IMR-90 (cell line): ENCODE results near the gene DNAH9.

Experiments used
- MAFK ChIP-seq: IDR thresholded peaks from 2 replicates; pipeline ENCODE4 v1.6.1; 2012; ENCODE audit warnings: low read depth, low read length, improper control_type of control experiment
- RAD21 ChIP-seq: IDR thresholded peaks from 2 replicates; pipeline ENCODE4 v1.6.1; 2012; ENCODE audit warnings: low read length, improper control_type of control experiment
- RFX5 ChIP-seq: IDR thresholded peaks from 2 replicates; pipeline ENCODE4 v1.8.0; 2012; ENCODE audit warnings: low read depth, mild to moderate bottlenecking, low read length, moderate library complexity
- TF ChIP-seq, protein P1 (sequence below): fragments of 150-350 bp; IDR thresholded peaks from 2 replicates; pipeline ENCODE4 v1.6.1; 2017; ENCODE audit warnings: mild to moderate bottlenecking, antibody characterized with exemption, low read length, low read depth
- TF ChIP-seq, protein P2 (sequence below): conservative IDR thresholded peaks from 2 replicates; pipeline ENCODE4 v1.5.1; 2012; ENCODE audit warnings: mild to moderate bottlenecking, low read depth, low read length, improper control_type of control experiment

DNA sequence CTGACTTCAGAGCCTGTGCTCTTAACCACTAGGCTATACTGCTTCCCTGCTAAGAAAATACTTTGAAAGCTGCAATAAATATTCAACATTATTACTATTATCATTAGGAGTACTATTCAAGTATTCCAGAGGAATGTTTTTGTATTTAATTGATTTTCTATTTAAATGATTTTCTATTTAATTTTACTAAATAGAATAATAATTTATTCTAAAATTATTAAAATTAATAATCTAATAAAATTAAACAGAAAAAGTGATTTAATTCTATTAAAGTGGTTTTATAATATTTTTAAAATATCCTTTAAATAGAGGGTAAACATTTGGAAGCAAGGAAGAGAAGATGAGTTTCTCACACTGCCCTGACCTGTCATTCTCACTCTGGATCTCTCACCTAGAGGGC lies 173.8 kb downstream of the DNAH9 start:
- TF ChIP-seq, protein P1, sequence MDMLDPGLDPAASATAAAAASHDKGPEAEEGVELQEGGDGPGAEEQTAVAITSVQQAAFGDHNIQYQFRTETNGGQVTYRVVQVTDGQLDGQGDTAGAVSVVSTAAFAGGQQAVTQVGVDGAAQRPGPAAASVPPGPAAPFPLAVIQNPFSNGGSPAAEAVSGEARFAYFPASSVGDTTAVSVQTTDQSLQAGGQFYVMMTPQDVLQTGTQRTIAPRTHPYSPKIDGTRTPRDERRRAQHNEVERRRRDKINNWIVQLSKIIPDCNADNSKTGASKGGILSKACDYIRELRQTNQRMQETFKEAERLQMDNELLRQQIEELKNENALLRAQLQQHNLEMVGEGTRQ, result no peak
- TF ChIP-seq RAD21, result no peak
- TF ChIP-seq RFX5, result no peak
- TF ChIP-seq, protein P2, sequence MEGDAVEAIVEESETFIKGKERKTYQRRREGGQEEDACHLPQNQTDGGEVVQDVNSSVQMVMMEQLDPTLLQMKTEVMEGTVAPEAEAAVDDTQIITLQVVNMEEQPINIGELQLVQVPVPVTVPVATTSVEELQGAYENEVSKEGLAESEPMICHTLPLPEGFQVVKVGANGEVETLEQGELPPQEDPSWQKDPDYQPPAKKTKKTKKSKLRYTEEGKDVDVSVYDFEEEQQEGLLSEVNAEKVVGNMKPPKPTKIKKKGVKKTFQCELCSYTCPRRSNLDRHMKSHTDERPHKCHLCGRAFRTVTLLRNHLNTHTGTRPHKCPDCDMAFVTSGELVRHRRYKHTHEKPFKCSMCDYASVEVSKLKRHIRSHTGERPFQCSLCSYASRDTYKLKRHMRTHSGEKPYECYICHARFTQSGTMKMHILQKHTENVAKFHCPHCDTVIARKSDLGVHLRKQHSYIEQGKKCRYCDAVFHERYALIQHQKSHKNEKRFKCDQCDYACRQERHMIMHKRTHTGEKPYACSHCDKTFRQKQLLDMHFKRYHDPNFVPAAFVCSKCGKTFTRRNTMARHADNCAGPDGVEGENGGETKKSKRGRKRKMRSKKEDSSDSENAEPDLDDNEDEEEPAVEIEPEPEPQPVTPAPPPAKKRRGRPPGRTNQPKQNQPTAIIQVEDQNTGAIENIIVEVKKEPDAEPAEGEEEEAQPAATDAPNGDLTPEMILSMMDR, result no peak
- TF ChIP-seq MAFK, result no peak
